Smooth muscle cell (in vitro differentiated cells): Measurements from ENCODE around the gene ASGR1. TPM values are rescaled to one million over a fixed set of nuclear protein-coding genes. Genes with fewer than 3 reads are reported as not detected.

Experiments
- DNase-seq: peaks from one replicate; lab custom pipeline; 2025; ENCODE audit not compliant: unreplicated experiment; lab: John Stamatoyannopoulos, UW
- H2AFZ ChIP-seq: fragments of 200-600 bp; sonication (generic); 2 replicates; pipeline ENCODE4 v1.6.0; 2016; ENCODE audit warnings: antibody characterized with exemption, low read depth, mild to moderate bottlenecking
- H3F3A ChIP-seq: fragments of 200-600 bp; sonication (generic); 2 replicates; pipeline ENCODE4 v1.6.0; 2017; ENCODE audit warnings: antibody characterized with exemption, low read depth
- H3K27ac ChIP-seq: fragments of 200-600 bp; sonication (generic); 2 replicates; pipeline ENCODE4 v1.5.1; 2016; ENCODE audit warnings: low read depth, mild to moderate bottlenecking
- H3K27me3 ChIP-seq: fragments of 200-600 bp; sonication (generic); 2 replicates; pipeline ENCODE4 v1.6.1; 2016; ENCODE audit warnings: low read depth, mild to moderate bottlenecking
- H3K36me3 ChIP-seq: fragments of 200-600 bp; sonication (generic); 2 replicates; pipeline ENCODE4 v1.5.1; 2016; ENCODE audit warnings: low read depth
- H3K4me1 ChIP-seq: fragments of 200-600 bp; sonication (generic); 2 replicates; pipeline ENCODE4 v1.5.1; 2016; ENCODE audit warnings: low read depth
- H3K4me2 ChIP-seq: fragments of 200-600 bp; sonication (generic); 2 replicates; pipeline ENCODE4 v1.6.0; 2016; ENCODE audit warnings: mild to moderate bottlenecking
- H3K4me3 ChIP-seq: fragments of 200-600 bp; sonication (generic); 2 replicates; pipeline ENCODE4 v1.5.1; 2016; ENCODE audit warnings: mild to moderate bottlenecking
- H3K79me2 ChIP-seq: fragments of 200-600 bp; sonication (generic); 2 replicates; pipeline ENCODE4 v1.6.0; 2016; ENCODE audit warnings: low read depth, mild to moderate bottlenecking
- H3K9ac ChIP-seq: fragments of 200-600 bp; sonication (generic); 2 replicates; pipeline ENCODE4 v1.6.0; 2016; ENCODE audit warnings: low read depth
- H3K9me3 ChIP-seq: fragments of 200-600 bp; sonication (generic); replicated peaks from 2 replicates; pipeline ENCODE4 v1.5.1; 2016; ENCODE audit warnings: low read depth
- H4K20me1 ChIP-seq: fragments of 200-600 bp; sonication (generic); 2 replicates; pipeline ENCODE4 v1.6.0; 2016; ENCODE audit warnings: low read depth
- WGBS: methylation state at CpG from one replicate; pipeline ENCODE4 v1.1.7; 2016; ENCODE audit warnings: low lambda C conversion rate; 5-methylcytosine and 5-hydroxymethylcytosine counted together
- polyA plus RNA-seq: library from polyadenylated mRNA; unstranded; fragments of >200 nt; fragmentation: Nextera tagmentation; extraction: Ambion mirVana; gene quantifications from 2 replicates; pipeline ENCODE4 v1.2.1, GENCODE V29; 2016
- total RNA-seq: library from RNA; depleted of rRNA; stranded (reverse); fragments of >200 nt; gene quantifications from 2 replicates; pipeline ENCODE4 v1.2.3, GENCODE V29; 2014
- TF ChIP-seq, protein P1 (sequence below): fragments of 200-600 bp; sonication (generic); IDR thresholded peaks from 2 replicates; pipeline ENCODE4 v1.5.1; 2017; ENCODE audit warnings: borderline replicate concordance, mild to moderate bottlenecking, antibody characterized with exemption; ENCODE audit not compliant: insufficient read depth, poor library complexity, severe bottlenecking

ASGR1 gene
- total and polyA plus RNA-seq, 2 experiments from 2014 or later, result 1.2 to 4.2 TPM

DNA sequence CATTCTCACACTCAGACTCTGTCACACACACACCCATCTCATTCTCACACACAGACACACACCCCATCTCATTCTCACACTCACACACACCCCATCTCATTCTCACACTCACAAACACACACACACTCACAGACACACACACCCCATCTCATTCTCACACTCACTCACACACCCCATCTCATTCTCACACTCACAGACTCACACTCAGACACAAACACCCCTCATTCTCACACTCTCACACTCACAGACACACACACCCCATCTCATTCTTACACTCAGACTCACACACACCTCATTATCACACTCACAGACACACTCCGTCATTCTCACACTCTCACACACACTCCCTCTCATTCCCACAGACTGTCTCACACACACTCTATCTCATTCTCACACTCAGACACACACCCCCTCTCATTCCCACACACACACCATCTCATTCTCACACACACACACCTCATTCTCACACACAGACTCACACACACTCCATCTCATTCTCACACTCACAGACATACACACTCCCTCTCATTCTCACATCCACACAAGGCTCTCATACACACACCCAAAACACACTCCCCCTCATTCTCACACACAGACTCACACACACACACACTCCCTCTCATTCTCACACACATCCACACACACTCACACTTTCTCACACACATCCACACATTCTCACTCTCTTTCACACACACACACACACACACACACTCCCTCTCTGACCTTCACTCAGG, 2.9 kb downstream of the ASGR1 start:
- no peak for DNase-seq
- Histone ChIP-seq H3K4me3 (peak overlapping the region; percentile 59), H3K27me3 (no peaks in the 10 kb centered on the region), H3K4me1 (no peaks in the 10 kb centered on the region), H3K4me2 (peak overlapping the region; percentile 90), H3K9ac (no peak overlapping the region), H3K79me2 (no peaks in the 10 kb centered on the region), H2AFZ (no peak overlapping the region), H3K36me3 (no peaks in the 10 kb centered on the region), H3F3A (no peaks in the 10 kb centered on the region), H4K20me1 (no peaks in the 10 kb centered on the region), H3K27ac (no peak overlapping the region), H3K9me3 (no peaks in the 10 kb centered on the region)
- 71% methylated on average over 1 of the region's 1 CpG for WGBS
- TF ChIP-seq, protein P1, sequence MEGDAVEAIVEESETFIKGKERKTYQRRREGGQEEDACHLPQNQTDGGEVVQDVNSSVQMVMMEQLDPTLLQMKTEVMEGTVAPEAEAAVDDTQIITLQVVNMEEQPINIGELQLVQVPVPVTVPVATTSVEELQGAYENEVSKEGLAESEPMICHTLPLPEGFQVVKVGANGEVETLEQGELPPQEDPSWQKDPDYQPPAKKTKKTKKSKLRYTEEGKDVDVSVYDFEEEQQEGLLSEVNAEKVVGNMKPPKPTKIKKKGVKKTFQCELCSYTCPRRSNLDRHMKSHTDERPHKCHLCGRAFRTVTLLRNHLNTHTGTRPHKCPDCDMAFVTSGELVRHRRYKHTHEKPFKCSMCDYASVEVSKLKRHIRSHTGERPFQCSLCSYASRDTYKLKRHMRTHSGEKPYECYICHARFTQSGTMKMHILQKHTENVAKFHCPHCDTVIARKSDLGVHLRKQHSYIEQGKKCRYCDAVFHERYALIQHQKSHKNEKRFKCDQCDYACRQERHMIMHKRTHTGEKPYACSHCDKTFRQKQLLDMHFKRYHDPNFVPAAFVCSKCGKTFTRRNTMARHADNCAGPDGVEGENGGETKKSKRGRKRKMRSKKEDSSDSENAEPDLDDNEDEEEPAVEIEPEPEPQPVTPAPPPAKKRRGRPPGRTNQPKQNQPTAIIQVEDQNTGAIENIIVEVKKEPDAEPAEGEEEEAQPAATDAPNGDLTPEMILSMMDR, result no peak

DNA sequence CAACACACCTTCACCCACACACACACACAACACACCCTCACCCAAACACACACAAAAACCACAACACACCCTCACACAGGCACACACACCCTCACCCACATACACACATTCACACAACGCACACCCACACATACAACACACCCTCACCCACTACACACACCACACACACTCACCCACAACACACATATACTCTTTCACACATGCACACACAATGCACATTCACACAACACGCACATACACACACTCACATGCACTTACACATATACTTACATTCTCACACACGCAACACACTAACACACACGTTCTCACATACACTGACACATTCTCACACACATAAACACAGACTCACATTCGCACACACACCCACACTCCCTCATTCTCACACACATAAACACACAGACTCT, 3.8 kb downstream of the ASGR1 start:
- TF ChIP-seq, protein P1, result no peak
- Histone ChIP-seq H3K9me3 (no peaks in the 10 kb centered on the region), H4K20me1 (no peaks in the 10 kb centered on the region), H3K36me3 (no peaks in the 10 kb centered on the region), H3K9ac (no peak overlapping the region), H3K4me3 (no peak overlapping the region), H3F3A (no peaks in the 10 kb centered on the region), H3K27ac (no peak overlapping the region), H2AFZ (no peak overlapping the region), H3K79me2 (no peaks in the 10 kb centered on the region), H3K27me3 (no peaks in the 10 kb centered on the region), H3K4me2 (no peak overlapping the region), H3K4me1 (no peaks in the 10 kb centered on the region)
- no peak for DNase-seq
- WGBS, result 87% methylated on average over 5 of the region's 5 CpGs

DNA sequence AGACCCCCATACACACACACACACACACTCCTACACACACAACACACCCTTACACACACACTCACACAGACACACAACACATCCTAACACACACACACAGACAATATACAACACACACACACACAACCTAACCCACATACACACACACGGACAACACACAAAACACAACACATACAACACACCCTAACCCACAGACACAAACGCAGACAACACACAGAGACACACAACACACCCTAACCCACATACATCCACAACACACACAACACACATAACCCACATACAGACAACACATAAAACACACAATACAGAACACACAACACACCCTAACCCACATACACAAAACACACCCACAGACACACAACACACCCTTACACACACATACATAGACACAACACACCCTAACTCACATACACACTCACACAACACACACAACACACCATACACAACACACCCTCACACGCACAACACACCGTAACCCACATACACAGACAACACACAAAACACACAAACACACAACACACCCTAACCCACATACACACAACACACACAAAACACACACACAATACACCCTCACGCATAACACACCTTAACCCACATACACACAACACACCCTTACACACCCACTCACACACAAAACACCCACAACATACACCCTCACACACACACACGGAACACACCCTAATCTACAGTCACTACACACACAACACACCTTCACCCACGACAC, 4.4 kb downstream of the ASGR1 start:
- Histone ChIP-seq H3K79me2 (no peaks in the 10 kb centered on the region), H3K4me2 (no peak overlapping the region), H3F3A (no peaks in the 10 kb centered on the region), H3K9me3 (no peaks in the 10 kb centered on the region), H3K27ac (no peak overlapping the region), H3K27me3 (no peaks in the 10 kb centered on the region), H3K36me3 (no peaks in the 10 kb centered on the region), H4K20me1 (no peaks in the 10 kb centered on the region), H3K4me3 (no peak overlapping the region), H3K4me1 (no peaks in the 10 kb centered on the region), H2AFZ (no peak overlapping the region), H3K9ac (no peak overlapping the region)
- 94% methylated on average over 7 of the region's 7 CpGs for WGBS
- DNase-seq, result no peak
- TF ChIP-seq, protein P1, result no peak
